Lower lobe of right lung (tissue), 2 donors: ENCODE results near the gene LIF. TPM values are rescaled to one million over a fixed set of nuclear protein-coding genes. Genes with fewer than 3 reads are reported as not detected.

Source experiments
- ATAC-seq, 2 donors: fragments of 200-7000 bp; cut with Tn5 transposase; one replicate each; pipeline ENCODE4 v1.9.1; 2020 to 2022; ENCODE audit warnings: mild to moderate bottlenecking in 2 of 2, moderate library complexity in 2 of 2
- DNase-seq: peaks from one replicate; pipeline ENCODE4 v3.0.0-alpha.2; 2020
- H3K27ac ChIP-seq: fragments of 200-600 bp; one replicate; pipeline ENCODE4 v1.8.0; 2022
- H3K27me3 ChIP-seq: fragments of 200-600 bp; one replicate; pipeline ENCODE4 v1.8.0; 2022; ENCODE audit warnings: low read depth
- H3K36me3 ChIP-seq: fragments of 200-600 bp; one replicate; pipeline ENCODE4 v1.8.0; 2022; ENCODE audit warnings: mild to moderate bottlenecking
- H3K4me1 ChIP-seq: fragments of 200-600 bp; one replicate; pipeline ENCODE4 v1.8.0; 2022
- H3K4me3 ChIP-seq: fragments of 200-600 bp; one replicate; pipeline ENCODE4 v1.8.0; 2022; ENCODE audit warnings: mild to moderate bottlenecking
- H3K9me3 ChIP-seq: fragments of 200-600 bp; one replicate; pipeline ENCODE4 v1.8.0; 2022
- intact Hi-C: fragments of 100-400 bp; cut with DNase I; formaldehyde crosslinking; loops from one replicate; pipeline ENCODE4 v1.11.0; 2022
- total RNA-seq: library from RNA; stranded (reverse); fragmentation: NEBNext Ultra II Directional; extraction: Animal tissue kit (Norgen Biotek cat#: 25700); gene quantifications from one replicate; pipeline ENCODE4 v1.2.1, GENCODE V29; 2021
- TF ChIP-seq, protein P1 (sequence below): fragments of 200-600 bp; IDR thresholded peaks from one replicate; pipeline ENCODE4 v1.8.0; 2022; ENCODE audit warnings: antibody characterized with exemption, mild to moderate bottlenecking
- donor health status: DM: no; HTN: yes; CAD: no; lungs with severe emphysema.

The LIF gene
- total RNA-seq, 1 donor from 2014 or later = 3.1 TPM

DNA sequence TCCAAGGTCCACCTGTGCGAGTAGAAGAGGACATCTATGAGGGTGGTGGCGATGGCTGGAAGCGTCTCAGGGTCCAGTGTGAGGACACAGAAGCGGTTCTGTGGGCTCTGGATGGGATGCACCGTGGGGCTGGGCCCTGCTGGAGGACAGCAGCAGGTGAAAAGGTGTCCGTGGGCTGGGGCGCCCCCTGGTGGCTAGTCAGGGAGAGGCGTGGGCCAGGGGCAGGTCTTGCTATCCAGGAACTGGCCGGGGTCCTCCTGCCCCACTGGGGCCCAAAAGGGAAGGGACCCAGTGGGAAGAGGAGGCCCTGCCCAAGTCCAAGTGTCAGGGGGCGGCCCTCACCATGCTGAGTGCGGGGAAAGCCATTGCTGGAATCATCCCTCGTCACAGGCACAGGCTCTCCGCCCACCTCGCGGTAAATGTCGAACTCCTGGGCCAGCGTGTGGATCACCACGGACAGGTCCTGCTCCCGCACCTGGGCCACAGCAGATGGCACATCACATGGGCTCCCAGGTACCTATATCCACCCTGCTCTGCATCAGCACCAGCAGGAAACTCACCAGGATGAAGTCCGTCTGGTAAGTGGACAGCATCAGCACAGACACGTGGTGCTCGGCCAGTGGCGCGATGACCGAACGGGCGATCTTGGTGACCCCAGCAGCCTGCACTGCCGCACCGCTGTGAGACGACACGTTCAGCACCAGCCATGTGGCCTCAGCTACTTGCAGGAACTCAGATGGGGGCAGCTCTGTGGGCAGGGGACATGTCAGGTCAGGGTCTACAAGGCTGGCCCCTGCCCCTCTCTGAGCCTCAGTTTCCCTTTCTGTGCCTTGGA lies 40.5 kb upstream of the LIF start:
- Histone ChIP-seq H3K4me1 (peaks cover 44% of the 10 kb centered on the region), H3K27me3 (no peaks in the 10 kb centered on the region), H3K36me3 (peaks cover 32% of the 10 kb centered on the region), H3K9me3 (no peaks in the 10 kb centered on the region), H3K27ac (no peak overlapping the region), H3K4me3 (peak overlapping the region; percentile 96)
- peak; percentile 88 for DNase-seq
- TF ChIP-seq, protein P1, sequence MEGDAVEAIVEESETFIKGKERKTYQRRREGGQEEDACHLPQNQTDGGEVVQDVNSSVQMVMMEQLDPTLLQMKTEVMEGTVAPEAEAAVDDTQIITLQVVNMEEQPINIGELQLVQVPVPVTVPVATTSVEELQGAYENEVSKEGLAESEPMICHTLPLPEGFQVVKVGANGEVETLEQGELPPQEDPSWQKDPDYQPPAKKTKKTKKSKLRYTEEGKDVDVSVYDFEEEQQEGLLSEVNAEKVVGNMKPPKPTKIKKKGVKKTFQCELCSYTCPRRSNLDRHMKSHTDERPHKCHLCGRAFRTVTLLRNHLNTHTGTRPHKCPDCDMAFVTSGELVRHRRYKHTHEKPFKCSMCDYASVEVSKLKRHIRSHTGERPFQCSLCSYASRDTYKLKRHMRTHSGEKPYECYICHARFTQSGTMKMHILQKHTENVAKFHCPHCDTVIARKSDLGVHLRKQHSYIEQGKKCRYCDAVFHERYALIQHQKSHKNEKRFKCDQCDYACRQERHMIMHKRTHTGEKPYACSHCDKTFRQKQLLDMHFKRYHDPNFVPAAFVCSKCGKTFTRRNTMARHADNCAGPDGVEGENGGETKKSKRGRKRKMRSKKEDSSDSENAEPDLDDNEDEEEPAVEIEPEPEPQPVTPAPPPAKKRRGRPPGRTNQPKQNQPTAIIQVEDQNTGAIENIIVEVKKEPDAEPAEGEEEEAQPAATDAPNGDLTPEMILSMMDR = peak; percentile 93
- intact Hi-C loops = loop anchor here (10.0 kb wide), 1 partner anchor 98 kb away; the partner anchor contains the start of gene RNF215
- peak; percentile 15 to 18 for ATAC-seq

GRCh38 chr22:30286331-30286730 lies 39.8 kb upstream of the LIF start:
- Histone ChIP-seq H3K36me3 (peaks cover 29% of the 10 kb centered on the region), H3K27me3 (no peaks in the 10 kb centered on the region), H3K27ac (no peak overlapping the region), H3K4me3 (no peak overlapping the region), H3K9me3 (no peaks in the 10 kb centered on the region), H3K4me1 (peaks cover 37% of the 10 kb centered on the region)
- no peak for ATAC-seq
- TF ChIP-seq, protein P1 = no peak
- no peak for DNase-seq
- intact Hi-C loops = loop anchor here (10.0 kb wide), 1 partner anchor 98 kb away; the partner anchor contains the start of gene RNF215

DNA sequence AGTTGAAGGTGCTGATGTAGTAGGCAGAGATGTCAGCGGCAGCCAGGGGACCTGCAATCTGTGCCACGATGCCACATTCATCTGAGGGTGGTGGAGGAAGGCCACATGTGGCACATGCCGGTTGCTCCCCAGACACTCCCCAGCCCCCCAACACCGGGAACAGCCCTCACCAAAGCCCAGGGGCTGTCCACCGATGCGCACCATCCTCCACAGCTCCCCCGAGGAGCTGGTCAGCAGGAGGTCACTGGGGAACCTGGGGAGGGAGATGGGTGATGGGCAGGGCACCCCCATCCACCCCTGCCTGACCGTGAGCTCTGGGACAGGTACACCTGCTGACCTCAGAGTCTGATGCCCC lies 39.3 kb upstream of the LIF start:
- Histone ChIP-seq H3K27ac (no peak overlapping the region), H3K4me1 (peaks cover 32% of the 10 kb centered on the region), H3K4me3 (no peak overlapping the region), H3K27me3 (no peaks in the 10 kb centered on the region), H3K36me3 (peaks cover 29% of the 10 kb centered on the region), H3K9me3 (no peaks in the 10 kb centered on the region)
- TF ChIP-seq, protein P1 = no peak
- intact Hi-C loops = loop anchor here (10.0 kb wide), 1 partner anchor 99 kb away; the partner anchor contains the start of gene RNF215
- peak; percentile 44 for DNase-seq
- ATAC-seq = no peak

- Histone ChIP-seq H3K27ac (no peak overlapping the region), H3K4me1 (peaks cover 27% of the 10 kb centered on the region), H3K36me3 (peaks cover 29% of the 10 kb centered on the region), H3K9me3 (no peaks in the 10 kb centered on the region), H3K4me3 (no peak overlapping the region), H3K27me3 (no peaks in the 10 kb centered on the region)
- intact Hi-C loops = loop anchor here (10.0 kb wide), 1 partner anchor 99 kb away; the partner anchor contains the start of gene RNF215
- TF ChIP-seq, protein P1 = no peak
- DNase-seq (no peak), ATAC-seq (no peak)
Observed at GRCh38 chr22:30285176-30285845, 38.8 kb upstream of the LIF start.

- peaks cover 22% of the 10 kb centered on the region for H3K4me1 ChIP-seq
- no peaks in the 10 kb centered on the region for H3K27me3 ChIP-seq
- no peaks in the 10 kb centered on the region for H3K9me3 ChIP-seq
- H3K27ac ChIP-seq = no peak overlapping the region
- peaks cover 29% of the 10 kb centered on the region for H3K36me3 ChIP-seq
- TF ChIP-seq, protein P1 = no peak
- intact Hi-C loops = loop anchor here (10.0 kb wide), 1 partner anchor 100 kb away; the partner anchor contains the start of gene RNF215
- no peak for ATAC-seq
- no peak for DNase-seq
- H3K4me3 ChIP-seq = no peak overlapping the region
Observed at GRCh38 chr22:30284666-30285065, 38.1 kb upstream of the LIF start.
